GM18858 (cell line): ENCODE data around the gene USP53.
A peak's percentile ranks its signal among the peaks of the same experiment; 100 is the strongest.
"Not testable (repeated sequence)": the region's sequence is repeated elsewhere in the genome, so short reads cannot be mapped to it uniquely, and the experiment has no call there.

Source experiments
- ATAC-seq: cut with Tn5 transposase; IDR thresholded peaks from one replicate; pipeline ENCODE4 v1.9.1; 2021; ENCODE audit not compliant: unreplicated experiment

The USP53 gene

DNA sequence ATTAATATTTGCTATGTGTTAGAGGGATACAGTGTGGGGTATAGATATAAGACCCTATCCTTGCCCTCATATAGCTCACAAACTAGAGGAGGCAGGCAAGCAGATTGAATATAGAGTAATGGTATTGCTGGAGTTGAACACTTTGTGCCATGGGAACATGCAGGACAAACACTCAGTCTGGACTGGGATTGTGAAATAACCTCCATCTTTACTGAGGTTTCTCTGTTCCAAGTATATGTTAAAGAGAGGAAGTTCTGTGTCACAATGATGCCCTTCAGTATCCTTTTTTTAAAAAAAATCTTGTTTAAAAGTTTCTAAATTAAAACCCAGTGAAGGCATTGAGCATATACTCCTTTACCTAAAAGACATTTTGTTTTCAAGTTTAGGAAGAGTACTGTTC, 100.7 kb downstream of the USP53 start:
- ATAC-seq = no peak

DNA sequence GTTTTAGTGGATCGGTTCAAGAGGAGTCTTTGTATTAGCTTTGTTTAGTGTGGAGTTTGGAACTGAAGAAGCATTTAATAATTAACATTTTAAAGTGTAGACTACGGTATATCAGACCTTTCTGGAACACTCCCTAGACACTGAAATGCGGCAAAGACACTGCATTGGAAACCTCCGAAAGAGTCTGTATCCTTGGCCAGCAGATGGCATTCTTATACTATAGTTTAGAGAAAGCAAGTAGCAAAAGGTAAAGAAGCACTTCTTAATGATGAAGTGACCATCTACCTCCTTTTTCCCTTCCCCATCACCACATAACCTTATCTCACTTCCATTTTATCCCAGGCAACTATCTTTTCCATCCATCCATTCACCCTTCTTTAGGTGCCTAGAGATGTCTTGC, 101.8 kb downstream of the USP53 start:
- ATAC-seq = peak; percentile 58

DNA sequence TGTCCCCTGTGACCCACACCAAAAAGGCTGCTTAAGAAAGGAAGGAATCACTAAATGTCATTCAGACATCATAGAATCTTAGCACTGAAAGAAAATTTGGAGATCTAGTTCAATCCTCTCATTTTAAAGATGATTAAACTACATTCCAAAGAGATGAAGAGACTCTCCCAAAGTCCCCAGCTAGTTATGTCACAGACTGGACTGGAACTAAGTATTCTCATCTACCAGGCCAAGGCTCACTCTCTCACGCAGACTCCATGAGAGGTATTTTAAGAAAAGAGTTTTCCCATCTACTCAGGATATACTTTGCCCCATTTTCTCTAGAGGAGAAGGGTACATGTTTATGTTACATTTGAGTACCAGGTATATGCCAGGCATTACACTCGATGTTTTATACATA, 102.5 kb downstream of the USP53 start:
- no peak for ATAC-seq

DNA sequence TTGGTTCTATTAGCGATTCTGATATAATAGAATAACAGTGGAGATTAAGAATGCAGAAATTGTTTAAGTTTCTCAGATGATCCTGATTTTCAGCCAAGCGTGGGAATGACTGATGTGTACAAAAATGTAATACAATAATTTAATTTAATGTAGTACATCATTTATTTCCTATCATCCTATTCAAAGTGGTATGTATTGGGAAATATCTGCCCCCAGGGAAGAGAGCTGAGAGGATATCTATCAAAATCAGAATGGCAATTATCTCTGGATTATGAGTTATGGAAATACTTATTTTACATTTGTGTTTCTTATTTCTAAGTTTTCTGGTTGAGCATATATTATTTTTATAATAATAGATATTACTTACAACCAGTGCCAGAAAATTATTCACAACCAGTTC, 105.5 kb downstream of the USP53 start:
- ATAC-seq = no peak

DNA sequence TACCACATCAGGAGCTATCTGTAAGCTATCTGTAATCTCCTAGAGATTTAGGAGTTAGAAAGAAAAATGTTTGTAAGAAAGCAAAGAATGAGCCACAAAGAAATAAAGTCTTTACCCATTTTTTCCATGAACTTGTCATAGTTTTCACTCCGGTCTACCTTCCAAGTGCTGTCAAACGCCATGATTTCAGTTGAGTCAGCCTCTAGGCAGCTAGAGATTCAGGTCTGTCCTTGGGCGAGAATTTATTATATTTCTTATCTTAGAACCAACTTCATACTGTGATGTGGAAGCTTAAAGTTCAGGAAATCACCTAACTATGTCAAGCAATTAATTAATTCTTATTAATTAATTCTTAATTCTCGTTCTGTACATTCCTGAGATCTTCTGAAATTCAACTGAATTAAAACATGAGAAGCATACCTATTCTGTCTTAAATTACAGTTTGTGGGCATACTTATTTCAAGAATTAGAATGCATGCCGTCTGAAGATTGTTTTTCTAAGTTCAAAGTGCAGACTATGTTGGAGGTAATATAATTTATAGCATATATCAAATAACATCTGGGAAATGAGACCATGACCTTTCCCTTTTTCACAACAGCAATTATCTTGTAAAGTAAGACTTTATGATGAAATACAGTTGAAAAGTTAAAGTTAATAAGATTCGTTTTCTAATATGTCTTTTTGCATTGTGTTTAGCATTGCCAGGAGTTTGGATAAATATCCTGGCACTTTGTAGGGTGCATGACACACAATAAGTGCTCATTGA, 109.6 kb downstream of the USP53 start, which contains the start of gene FABP2:
TSS of gene FABP2 (minus strand) at position 218 of the 767 bp plus-strand sequence. CDS start at position 182, 36 bp downstream.
- ATAC-seq = no peak

DNA sequence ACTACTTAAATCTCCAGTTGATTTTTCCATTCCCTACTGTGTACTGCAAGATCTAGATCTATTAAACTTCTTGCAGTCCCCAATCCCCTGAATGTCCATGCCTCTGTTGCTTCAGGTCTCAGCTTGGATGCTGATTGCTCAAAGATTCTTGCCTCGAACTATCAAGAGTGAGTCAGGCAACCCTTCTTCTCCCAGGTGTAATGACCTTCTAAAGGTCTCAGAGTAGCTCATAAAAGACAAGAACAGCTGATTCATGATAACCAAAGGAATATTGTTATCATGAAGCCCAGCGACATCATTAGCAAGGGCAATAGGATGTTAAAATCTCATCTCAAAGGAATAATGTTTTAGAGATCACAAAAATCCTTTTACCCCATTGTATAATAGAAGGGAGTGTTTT, 116.2 kb downstream of the USP53 start:
- no peak for ATAC-seq

DNA sequence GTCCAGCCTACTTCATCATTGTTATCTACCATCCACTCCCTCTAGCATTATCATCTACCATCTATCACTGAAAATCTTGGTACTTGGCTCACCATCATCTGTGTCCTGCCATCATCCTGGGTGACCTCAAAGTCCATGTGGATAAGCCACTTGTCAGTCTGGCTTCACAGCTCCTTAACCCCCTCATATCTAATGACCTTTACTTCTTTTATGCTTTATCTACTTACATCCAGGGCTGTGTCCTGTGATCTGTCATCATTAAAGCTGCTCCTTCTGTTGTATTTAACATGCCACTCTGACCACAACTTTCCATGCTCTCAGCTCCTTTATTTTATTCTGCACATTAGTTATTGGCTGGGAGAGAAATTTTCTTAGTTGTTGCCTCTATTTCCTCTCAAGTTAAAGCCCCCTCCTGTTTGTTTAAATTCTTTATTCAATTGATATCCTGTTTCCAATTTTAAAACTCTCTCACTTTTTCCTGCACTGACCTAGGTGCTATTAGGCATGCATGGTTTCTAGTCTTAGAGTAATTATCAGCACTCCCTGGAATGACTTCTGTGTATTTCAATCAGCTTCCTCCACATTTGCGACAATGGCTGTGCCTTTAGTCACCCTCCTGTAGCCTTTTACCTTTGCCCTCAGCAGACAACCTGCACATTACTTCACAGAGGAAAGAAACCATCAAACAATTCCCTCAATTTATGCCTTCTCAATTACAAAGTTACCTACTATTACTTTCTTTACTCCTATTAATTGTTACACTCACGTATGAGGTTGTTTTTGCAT, 117.5 kb downstream of the USP53 start:
- no peak for ATAC-seq

DNA sequence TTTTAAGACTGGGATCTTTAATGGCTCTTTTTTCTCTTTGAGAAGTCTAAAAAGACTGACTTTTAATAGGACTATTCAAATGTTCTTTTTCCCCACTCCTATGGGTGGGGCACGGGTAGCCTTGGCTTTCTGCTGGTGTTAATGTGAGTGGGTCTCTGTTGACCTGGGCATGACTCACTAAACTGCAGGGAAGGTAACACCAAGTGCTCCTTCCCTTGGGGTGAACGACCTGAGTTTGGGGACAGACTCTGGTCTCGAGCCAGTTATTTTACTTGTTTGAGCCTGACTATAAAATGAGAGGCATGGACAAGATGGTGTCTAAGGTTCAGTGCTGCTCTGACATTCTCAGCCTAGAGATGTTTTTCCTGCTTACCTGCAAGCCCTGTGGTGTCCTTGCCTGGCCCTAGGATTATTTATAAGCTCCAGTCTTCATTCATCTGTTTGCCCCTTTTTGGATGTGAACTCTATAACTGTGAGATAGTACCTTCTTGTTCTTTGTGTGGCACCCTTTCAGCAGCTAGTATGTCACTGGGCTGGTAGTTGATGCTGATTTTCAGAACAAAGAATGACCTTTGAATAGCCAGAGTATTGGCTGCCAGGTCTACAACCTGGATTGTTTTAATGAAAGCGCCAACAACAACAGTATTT, 123.9 kb downstream of the USP53 start:
- ATAC-seq = not testable (repeated sequence)

DNA sequence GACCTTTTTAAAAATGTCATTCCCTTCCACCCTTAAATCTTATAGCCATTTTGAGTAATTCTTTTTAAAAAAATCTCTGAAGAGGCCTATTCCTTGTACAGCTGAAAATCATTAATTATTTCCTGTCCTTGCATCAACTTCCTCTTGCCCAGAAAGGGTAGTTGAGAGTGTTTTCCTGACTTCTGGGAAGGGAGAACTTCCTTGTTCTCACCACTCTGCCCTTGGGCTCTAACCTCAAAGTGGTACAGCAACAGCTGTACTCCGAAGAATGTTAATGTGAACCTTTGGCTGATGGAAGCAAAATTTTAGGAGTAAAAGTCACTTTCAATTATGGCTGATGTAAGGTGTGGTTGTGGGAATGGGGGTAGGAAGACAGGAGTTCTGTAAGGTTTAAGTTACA, 124.5 kb downstream of the USP53 start:
- ATAC-seq = no peak

DNA sequence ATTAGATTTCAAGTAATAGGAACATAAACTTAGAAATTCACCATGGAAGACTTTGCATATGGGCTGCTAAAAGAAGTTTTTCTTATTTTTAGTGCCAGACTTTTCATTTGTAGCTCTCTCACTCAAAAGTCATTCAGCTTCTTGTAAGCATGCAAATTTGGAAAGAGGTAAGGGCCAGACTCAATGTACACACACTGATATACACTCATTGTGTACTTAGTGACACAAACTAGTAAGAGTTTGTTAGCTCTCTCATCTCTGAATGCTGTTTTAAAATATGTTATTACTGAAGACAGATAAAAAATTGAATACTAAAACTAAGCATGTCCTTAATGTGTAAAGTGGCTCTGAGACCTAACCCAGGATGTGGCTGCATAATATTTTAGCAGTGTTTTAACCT, 127.4 kb downstream of the USP53 start:
- not testable (repeated sequence) for ATAC-seq

DNA sequence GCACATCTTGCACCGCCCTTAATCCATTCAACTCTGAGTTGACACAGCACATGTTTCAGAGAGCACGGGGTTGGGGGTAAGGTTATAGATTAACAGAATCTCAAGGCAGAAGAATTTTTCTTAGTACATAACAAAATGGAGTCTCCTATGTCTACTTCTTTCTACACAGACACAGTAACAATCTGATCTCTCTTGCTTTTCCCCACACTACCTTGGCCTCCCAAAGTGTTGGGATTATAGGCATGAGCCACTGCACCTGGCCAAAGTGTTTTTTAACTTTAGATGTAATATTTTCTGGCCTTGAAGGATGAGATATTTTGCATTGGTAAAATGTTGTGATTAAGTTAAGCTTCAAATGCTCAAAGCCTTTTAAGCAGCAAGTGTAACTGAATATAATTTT, 130.8 kb downstream of the USP53 start:
- ATAC-seq = not testable (repeated sequence)
